Hematopoietic multipotent progenitor cell treated with erythropoietin and hydrocortisone succinate and interleukin-3 and kit ligand, for 15 days (in vitro differentiated cells): ENCODE measurements around the gene GNB2.
"Not testable (repeated sequence)": the region's sequence is repeated elsewhere in the genome, so short reads cannot be mapped to it uniquely, and the experiment has no call there.

Experiments used
- DNase-seq: peaks from one replicate; pipeline ENCODE4 v3.0.0-alpha.2; 2015; ENCODE audit warnings: low spot score

GNB2 gene

DNA sequence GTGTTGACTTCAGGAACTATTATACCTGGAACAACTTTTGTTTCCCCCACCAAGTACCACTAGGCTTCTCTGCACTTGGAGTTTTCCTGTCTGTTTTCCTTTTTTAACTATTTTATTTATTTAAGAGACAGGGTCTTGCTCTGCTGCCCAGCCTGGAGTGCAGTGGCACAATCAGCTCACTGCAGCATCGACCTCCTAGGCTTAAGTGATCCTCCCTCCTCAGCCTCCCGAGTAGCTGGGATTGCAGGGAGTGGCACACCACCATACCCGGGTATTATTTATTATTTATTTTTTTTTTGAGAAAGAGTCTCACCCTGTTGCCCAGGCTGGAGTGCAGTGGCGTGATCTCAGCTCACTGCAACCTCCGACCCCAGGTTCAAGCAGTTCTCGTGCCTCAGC is 22.6 kb downstream of the GNB2 start:
- DNase-seq = no peak

DNA sequence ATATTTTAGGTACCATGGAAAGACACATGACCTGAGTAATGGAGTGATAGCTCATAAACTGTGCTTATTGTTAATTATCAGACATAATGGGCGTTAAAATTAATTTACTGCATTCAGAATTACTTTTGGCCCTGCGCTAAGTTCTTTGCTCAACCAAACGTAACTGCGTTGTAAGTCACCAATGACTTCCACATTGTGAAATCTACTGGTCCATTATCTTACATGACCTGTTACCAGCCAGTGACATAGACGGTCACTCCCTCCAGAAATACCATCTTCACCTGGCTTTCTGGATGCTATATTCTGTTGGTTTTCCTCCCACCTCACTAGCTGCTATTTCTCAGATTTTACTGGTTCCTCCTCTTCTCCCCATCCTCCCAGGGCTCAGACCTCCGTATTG is 25.5 kb downstream of the GNB2 start:
- DNase-seq = no peak

DNA sequence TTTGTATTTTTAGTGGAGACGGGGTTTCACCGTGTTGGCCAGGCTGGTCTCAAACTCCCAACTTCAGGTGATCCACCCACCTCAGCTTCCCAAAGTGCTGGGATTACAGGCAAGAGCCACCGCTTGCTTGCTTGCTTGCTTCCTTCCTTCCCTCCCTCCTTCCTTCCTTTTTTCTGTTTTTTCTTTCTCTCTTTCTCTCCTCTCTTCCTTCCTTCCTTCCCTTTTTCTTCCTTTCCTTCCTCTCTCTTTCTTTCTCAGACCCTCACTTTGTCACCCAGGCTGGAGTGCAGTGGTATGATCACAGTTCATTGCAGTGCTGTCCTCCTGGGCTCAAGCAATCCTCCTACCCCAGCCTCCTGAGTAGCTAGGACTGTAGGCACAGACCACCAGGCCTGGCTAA is 27.5 kb downstream of the GNB2 start:
- DNase-seq = not testable (repeated sequence)

DNA sequence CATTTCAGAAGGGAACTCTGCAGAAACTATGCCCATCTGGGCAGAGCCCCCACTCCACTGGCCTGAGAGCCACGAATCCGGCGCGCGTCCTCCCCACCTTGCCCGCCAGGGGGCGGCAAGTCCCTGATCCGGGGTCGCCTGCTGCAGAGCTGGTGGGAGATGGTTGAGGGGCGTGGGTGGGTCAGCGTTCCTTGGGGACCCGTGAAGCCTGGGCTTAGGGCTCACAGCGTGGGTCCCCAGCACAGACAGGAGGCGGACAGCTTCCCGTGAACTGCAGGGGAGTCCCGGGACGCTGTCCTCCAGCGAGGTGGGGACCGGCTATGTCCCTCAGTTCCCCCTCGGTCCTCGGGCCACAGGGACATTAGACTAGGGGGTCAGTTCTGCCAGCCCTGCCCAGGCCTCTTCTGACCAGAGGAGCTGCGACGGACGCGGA is 31.8 kb downstream of the GNB2 start:
- DNase-seq = peak; percentile 72

DNA sequence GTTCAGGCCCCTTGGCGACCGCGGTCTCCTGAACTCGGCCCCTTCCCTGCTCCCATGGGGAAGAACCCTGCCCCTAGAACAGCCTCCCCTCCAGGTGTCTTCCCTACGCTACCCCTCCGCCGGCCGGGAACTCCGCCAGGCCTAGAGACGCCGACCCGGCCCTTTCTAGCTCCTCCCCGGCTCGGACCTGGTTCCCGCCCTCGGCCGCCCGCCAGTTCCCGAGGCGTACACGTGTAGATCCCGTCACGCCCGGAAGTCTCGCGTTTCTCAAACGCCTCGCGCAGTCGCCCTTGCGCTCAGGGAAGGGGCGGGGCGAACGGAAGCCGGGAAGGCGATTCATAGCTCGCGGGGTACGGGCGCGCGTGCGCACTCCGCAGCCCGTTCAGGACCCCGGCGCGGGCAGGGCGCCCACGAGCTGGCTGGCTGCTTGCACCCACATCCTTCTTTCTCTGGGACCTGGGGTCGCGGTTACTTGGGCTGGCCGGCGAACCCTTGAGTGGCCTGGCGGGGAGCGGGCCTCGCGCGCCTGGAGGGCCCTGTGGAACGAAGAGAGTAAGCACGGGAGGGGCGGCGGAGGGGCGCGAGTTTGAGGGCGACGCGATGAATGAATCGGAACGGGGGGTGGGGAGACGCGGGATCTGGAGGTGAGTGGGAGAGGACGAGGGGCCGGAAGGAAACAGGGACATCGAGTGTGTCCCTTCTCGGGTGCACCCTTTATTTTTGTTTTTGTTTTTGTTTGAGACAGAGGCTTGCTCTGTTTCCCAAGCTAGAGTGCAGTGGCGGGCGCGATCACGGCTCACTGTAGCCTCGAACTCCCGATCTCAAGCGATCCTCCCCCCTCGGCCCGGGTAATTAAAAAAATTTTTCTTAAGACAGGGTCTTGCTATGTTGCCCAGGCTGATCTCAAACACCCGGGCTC is 32.5 kb downstream of the GNB2 start, which contains the start of gene POP7:
TSS of gene POP7 (plus strand) at position 369 of the 919 bp plus-strand sequence. CDS start 710 bp downstream, outside the sequence.
- peak; percentile 98 for DNase-seq

DNA sequence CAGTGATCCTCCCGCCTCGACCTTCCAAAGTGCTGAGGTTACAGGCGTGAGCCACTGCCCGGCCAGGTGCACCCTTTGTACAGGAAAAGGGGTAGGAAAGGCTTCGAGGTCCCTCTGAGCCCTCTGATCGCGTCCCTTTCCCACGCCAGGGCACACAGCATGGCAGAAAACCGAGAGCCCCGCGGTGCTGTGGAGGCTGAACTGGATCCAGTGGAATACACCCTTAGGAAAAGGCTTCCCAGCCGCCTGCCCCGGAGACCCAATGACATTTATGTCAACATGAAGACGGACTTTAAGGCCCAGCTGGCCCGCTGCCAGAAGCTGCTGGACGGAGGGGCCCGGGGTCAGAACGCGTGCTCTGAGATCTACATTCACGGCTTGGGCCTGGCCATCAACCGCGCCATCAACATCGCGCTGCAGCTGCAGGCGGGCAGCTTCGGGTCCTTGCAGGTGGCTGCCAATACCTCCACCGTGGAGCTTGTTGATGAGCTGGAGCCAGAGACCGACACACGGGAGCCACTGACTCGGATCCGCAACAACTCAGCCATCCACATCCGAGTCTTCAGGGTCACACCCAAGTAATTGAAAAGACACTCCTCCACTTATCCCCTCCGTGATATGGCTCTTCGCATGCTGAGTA is 33.3 kb downstream of the GNB2 start:
- no peak for DNase-seq

DNA sequence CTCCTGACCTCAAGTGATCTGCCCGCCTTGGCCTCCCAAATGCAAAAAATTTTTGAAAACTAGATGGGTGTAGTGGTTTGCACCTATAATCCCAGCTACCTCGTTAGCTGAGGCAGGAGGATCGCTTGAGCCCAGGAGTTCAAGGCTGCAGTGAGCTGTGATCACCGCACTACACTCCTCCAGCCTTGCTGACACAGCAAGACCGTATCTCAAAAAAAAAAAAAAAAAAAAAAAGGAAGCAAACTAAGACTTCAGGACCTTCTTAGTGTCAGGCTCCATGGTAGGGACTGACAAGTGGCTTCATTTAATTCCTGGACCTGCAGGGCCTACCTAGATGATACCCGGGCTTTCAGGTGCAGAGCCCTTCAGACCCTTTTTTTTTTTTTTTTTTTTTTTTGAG is 34.9 kb downstream of the GNB2 start:
- DNase-seq = no peak

DNA sequence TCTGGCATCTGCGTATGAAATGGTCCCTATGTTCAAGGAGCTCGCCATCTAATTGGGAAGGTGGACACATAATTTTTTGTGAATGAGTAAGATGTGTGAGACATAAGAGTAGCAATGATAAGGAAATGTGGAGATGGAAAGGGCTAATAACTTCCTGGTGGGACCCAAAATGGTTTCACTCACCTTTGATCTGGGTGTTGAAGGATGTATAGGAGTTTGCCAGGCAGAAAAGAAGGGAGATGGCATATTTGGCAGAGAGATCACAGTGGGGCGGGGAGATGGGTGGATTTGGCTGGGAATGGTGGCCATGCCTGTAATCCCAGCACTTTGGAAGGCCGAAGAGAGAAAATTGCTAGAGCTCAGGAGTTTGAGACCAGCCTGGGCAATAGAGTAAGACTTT is 36.9 kb downstream of the GNB2 start:
- no peak for DNase-seq

DNA sequence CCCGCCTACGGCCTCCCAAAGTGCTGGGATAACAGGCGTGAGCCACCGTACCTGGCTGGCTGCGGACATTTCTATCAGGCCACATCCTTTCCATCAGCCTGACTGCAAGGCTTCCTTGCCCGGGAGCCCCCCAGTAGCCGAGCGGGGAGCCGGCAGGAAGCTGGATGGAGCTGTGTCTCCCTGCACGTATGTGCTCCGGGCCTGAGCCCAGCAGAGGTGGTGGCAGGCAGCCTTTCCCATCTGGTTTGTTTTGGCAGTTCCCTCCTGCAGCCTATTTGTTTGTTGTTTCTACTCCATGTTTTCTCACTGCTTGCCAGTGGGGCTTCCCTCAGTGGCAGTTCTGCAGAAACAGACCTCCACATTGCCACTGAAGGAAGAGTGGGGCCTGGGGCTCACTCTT is 37.8 kb downstream of the GNB2 start:
- no peak for DNase-seq

DNA sequence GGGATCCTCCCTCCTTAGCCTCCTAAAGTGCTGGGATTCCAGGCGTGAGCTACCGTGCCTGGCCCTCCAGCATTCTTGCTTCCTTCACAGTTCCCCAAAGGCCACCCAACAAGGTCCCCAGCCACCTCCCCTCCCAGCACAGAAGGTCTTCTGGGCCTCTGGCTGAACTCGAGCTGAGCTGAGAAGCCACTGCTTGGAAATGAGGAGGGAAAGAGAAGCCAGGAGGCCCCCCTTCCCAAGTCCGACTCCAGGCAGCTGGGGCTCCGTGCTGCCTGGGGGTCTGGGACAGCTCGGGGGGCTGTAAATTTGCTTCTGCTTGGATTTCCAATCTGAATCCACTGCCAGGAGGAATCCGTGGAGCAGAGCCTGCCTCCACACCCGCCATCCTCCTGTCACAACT is 41.2 kb downstream of the GNB2 start:
- DNase-seq = no peak

DNA sequence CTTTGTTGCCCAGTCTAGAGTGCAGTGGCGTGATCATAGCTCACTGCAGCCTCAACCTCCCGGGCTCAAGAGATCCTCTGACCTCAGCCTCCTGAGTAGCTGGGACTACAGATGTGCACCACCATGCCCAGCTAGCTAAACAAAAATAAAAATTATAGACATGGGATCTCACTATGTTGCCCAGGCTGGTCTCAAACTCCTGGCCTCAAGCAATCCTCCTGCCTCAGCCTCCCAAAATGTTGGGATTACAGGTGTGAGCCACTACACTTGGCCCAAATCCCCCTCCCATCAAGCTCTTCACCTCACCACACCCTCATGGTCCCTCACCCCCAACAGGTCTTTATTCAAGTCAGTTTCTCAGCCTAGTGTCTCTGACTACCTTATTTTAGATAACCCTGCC is 43.5 kb downstream of the GNB2 start:
- DNase-seq = not testable (repeated sequence)

DNA sequence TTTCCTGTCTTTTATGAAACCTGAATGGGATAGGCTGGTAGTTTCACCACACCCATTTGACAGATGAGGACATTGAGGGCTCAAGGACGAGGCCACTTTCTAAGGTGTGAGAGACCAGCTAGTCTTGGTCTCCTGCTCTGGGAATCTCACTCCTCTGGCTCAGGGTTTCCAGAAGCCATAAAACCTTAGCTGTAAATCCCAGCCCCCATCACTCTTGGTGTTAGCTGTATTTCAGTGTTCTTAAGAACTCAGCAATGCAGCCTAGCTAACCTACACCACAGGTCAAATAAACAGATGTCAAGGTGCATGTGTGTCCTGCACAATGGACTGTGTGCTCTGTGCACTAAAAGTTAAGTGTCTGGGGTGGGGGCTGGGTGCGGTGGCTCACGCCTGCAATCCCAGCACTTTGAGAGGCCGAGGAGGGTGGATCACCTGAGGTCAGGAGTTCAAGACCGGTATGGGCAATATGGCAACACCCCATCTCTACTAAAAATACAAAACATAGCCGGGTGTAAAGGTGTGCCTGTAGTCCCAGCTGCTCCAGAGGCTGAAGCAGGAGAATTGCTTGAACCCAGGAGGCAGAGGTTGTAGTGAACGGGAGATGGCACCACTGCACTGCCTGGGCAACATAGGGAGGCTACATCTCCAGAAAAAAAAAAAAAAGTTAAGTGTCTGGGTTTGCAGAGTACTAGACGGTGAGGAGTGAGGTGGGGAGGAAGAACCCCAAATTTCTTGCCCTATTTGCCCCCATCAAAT is 46.2 kb downstream of the GNB2 start:
- DNase-seq = no peak

DNA sequence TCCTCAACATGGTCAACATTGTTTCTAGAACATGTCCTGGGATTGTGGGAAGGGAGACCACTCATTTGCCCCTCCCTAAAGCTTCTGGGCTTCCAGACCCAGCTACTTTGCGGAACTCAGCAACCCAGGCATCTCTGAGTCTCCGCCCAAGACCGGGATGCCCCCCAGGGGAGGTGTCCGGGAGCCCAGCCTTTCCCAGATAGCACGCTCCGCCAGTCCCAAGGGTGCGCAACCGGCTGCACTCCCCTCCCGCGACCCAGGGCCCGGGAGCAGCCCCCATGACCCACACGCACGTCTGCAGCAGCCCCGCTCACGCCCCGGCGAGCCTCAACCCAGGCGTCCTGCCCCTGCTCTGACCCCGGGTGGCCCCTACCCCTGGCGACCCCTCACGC is 46.7 kb downstream of the GNB2 start, which contains the start of gene EPO:
TSS of gene EPO (plus strand) at position 190 of the 392 bp plus-strand sequence. CDS start 513 bp downstream, outside the sequence.
- DNase-seq = no peak

DNA sequence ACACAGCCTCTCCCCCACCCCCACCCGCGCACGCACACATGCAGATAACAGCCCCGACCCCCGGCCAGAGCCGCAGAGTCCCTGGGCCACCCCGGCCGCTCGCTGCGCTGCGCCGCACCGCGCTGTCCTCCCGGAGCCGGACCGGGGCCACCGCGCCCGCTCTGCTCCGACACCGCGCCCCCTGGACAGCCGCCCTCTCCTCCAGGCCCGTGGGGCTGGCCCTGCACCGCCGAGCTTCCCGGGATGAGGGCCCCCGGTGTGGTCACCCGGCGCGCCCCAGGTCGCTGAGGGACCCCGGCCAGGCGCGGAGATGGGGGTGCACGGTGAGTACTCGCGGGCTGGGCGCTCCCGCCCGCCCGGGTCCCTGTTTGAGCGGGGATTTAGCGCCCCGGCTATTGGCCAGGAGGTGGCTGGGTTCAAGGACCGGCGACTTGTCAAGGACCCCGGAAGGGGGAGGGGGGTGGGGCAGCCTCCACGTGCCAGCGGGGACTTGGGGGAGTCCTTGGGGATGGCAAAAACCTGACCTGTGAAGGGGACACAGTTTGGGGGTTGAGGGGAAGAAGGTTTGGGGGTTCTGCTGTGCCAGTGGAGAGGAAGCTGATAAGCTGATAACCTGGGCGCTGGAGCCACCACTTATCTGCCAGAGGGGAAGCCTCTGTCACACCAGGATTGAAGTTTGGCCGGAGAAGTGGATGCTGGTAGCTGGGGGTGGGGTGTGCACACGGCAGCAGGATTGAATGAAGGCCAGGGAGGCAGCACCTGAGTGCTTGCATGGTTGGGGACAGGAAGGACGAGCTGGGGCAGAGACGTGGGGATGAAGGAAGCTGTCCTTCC is 47.3 kb downstream of the GNB2 start:
- DNase-seq = no peak

DNA sequence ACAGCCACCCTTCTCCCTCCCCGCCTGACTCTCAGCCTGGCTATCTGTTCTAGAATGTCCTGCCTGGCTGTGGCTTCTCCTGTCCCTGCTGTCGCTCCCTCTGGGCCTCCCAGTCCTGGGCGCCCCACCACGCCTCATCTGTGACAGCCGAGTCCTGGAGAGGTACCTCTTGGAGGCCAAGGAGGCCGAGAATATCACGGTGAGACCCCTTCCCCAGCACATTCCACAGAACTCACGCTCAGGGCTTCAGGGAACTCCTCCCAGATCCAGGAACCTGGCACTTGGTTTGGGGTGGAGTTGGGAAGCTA is 47.9 kb downstream of the GNB2 start:
- no peak for DNase-seq

DNA sequence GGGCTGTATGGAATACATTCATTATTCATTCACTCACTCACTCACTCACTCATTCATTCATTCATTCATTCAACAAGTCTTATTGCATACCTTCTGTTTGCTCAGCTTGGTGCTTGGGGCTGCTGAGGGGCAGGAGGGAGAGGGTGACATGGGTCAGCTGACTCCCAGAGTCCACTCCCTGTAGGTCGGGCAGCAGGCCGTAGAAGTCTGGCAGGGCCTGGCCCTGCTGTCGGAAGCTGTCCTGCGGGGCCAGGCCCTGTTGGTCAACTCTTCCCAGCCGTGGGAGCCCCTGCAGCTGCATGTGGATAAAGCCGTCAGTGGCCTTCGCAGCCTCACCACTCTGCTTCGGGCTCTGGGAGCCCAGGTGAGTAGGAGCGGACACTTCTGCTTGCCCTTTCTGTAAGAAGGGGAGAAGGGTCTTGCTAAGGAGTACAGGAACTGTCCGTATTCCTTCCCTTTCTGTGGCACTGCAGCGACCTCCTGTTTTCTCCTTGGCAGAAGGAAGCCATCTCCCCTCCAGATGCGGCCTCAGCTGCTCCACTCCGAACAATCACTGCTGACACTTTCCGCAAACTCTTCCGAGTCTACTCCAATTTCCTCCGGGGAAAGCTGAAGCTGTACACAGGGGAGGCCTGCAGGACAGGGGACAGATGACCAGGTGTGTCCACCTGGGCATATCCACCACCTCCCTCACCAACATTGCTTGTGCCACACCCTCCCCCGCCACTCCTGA is 49.1 kb downstream of the GNB2 start:
- DNase-seq = no peak

DNA sequence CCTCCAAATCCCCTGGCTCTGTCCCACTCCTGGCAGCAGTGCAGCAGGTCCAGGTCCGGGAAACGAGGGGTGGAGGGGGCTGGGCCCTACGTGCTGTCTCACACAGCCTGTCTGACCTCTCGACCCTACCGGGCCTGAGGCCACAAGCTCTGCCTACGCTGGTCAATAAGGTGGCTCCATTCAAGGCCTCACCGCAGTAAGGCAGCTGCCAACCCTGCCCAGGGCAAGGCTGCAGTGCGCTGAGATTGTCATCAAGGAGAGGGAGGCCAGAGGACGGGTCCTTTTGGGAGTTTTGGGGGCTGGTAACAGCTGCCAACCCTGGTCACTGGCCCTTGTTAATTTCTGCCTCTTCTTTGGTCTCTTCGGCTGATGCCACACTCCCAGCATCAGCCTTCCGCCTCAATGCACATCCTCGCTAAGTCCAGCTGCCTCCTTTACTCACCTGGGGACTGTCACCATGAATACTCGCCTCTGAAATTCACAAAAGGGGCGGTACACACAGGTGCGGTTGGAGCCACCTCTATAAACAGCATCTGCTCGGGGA is 50.3 kb downstream of the GNB2 start:
- DNase-seq = no peak

DNA sequence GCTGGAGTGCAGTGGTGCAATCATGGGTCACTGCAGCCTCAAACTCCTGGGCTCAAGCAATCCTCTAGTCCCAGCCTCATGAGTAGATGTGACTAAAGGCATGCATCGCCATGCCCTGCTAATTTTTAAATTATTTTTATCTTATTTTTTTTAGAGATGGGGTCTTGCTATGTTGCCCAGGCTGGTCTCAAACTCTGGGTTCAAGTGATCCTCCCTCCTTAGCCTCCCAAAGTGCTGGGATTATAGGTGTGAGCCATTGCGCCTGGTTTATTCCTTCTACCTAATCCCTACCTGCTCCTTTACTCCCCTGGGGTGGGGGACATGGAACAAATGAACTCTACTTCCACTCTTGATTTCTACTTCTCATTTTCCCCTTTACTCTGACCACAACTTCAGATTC is 50.8 kb downstream of the GNB2 start:
- not testable (repeated sequence) for DNase-seq

DNA sequence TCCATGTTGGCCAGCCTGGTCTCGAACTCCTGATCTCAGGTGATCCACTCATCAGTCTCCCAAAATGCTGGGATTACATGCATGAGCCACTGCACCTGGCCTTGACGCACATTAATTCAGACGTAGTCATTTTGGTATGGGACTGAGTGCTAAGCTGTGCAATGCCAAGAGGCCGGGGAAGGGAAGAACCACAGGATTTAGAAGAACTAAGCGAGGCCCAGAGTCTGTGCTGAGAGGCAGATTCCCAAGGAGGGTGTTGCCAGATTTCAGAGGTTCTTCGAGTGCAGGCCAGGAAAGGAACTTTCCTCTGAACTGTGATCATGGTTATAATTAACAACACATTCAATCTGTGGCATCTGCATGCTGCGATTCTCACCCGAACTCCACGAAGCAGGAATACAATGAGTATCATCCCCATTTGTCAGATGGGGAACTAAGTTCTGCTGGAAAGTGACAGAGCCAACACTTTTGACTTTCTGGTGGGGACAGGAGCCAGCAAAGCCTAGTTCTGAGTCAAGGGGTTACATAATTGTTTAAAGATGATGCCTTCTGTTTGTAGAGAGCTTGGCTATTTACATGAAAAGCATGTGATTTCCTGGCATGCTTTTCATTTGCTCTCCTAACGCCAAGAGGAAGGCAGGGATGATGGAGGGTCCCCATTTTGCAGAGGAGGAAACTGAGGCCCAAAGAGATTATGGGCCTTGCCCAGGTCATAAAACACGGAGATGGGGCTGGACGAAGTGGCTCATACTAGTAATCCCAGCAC is 53.6 kb downstream of the GNB2 start:
- DNase-seq = no peak

DNA sequence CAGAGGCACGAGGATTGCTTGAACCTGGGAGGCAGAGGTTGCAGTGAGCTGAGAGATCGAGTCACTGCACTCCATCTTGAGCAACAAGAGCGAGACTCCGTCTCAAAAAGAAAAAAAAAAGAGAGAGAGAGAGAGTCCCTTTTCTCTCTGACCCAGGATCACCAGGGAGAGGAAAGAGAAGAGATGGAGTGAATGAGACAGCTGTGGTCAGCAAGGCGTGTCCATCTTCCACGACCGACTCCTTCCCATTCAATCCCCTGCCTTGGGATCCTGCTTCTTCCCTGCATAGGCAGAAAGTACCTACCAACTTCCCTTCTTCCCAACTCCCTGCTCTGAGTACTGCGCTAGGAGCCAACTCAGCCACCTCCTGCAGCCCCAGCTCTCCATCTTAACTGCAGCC is 54.7 kb downstream of the GNB2 start:
- no peak for DNase-seq
